H1 (cell line): Measurements from ENCODE around the gene LARP6. TPM values are rescaled to one million over a fixed set of nuclear protein-coding genes. Genes with fewer than 3 reads are reported as not detected.
A peak's percentile ranks its signal among the peaks of the same experiment; 100 is the strongest.

Source experiments
- CTCF ChIA-PET: fragments of 300-600 bp; sonication (Branson Sonifier 250); formaldehyde crosslinking; loops from one replicate; lab custom pipeline; 2021; ENCODE audit not compliant: partially characterized antibody; lab: Charles Lee
- POLR2A ChIA-PET: fragments of 300-600 bp; sonication (Branson Sonifier 250); formaldehyde crosslinking; loops from one replicate; lab custom pipeline; 2021; ENCODE audit warnings: inconsistent platforms; ENCODE audit not compliant: partially characterized antibody; lab: Charles Lee
- DNase-seq, 2 experiments: peaks; one replicate each; pipeline versions ENCODE4 v3.0.0 to v3.0.0-alpha.2; 2010 to 2022; ENCODE audit warnings: low spot score in 2 of 2, low read depth in 1 of 2, mixed read lengths in 1 of 2
- FAIRE-seq: peaks from 2 replicates; lab custom pipeline; 2011; peaks lifted over from hg19 to GRCh38; lab: Jason Lieb, UNC
- H2AFZ ChIP-seq: 2 replicates; pipeline ENCODE4 v1.8.1; 2012; ENCODE audit warnings: low read length, inconsistent platforms
- H2AK5ac ChIP-seq: 2 replicates; pipeline ENCODE4 v1.6.1; 2013; ENCODE audit warnings: low read depth, low read length
- H2BK120ac ChIP-seq: replicated peaks from 2 replicates; pipeline ENCODE3; 2013; ENCODE audit warnings: low read depth, low read length, inconsistent platforms
- H2BK12ac ChIP-seq: 2 replicates; pipeline ENCODE4 v1.6.1; 2013; ENCODE audit warnings: low read depth, low read length
- H2BK15ac ChIP-seq: 2 replicates; pipeline ENCODE4 v1.6.1; 2013; ENCODE audit warnings: low read length
- H2BK20ac ChIP-seq: 2 replicates; pipeline ENCODE4 v1.6.1; 2013; ENCODE audit warnings: low read length
- H2BK5ac ChIP-seq: 2 replicates; pipeline ENCODE4 v1.6.1; 2013; ENCODE audit warnings: low read depth, low read length
- H3K14ac ChIP-seq: 2 replicates; pipeline ENCODE4 v1.6.1; 2013; ENCODE audit warnings: inconsistent platforms; ENCODE audit not compliant: insufficient read length
- H3K18ac ChIP-seq: 2 replicates; pipeline ENCODE4 v1.6.1; 2013; ENCODE audit warnings: low read length; ENCODE audit errors: extremely low read depth
- H3K23ac ChIP-seq: 2 replicates; pipeline ENCODE4 v1.6.1; 2013; ENCODE audit warnings: inconsistent platforms; ENCODE audit not compliant: insufficient read length
- H3K23me2 ChIP-seq: 2 replicates; pipeline ENCODE4 v1.6.1; 2013; ENCODE audit warnings: low read depth, low read length
- H3K27ac ChIP-seq: 2 replicates; pipeline ENCODE4 v1.6.1; 2011; ENCODE audit warnings: low read depth, low read length, inconsistent platforms
- H3K27me3 ChIP-seq, 4 experiments: replicated peaks in 1 of 4; 1 replicate in 1 of 4; 2 replicates in 3 of 4; pipeline versions ENCODE4 v1.6.1 to v1.8.1; 2011 to 2013; ENCODE audit warnings: low read length in 3 of 4, mild to moderate bottlenecking in 3 of 4, inconsistent platforms in 2 of 4, mixed read lengths in 2 of 4, moderate library complexity in 1 of 4; ENCODE audit not compliant: control insufficient read depth in 3 of 4, insufficient read depth in 3 of 4; ENCODE audit errors: extremely low read depth in 1 of 4
- H3K36me3 ChIP-seq, 4 experiments: 2 replicates each; pipeline versions ENCODE4 v1.6.1 to v1.8.1; 2011 to 2013; ENCODE audit warnings: mild to moderate bottlenecking in 4 of 4, low read length in 3 of 4, moderate library complexity in 2 of 4, control low read depth in 1 of 4, inconsistent platforms in 1 of 4; ENCODE audit not compliant: insufficient read depth in 4 of 4, control insufficient read depth in 2 of 4
- H3K4ac ChIP-seq: replicated peaks from 2 replicates; pipeline ENCODE3; 2013; ENCODE audit warnings: low read length, low read depth, mixed read lengths, inconsistent platforms; ENCODE audit not compliant: insufficient read length
- H3K4me1 ChIP-seq, 4 experiments: replicated peaks in 1 of 4; 1 replicate in 1 of 4; 2 replicates in 3 of 4; pipeline versions ENCODE4 v1.6.1 to v1.8.1; 2011 to 2013; ENCODE audit warnings: low read length in 3 of 4, inconsistent platforms in 2 of 4, mixed read lengths in 1 of 4; ENCODE audit not compliant: insufficient read depth in 4 of 4, control insufficient read depth in 3 of 4
- H3K4me2 ChIP-seq, 2 experiments: 2 replicates each; pipeline versions ENCODE4 v1.6.1 to v1.8.1; 2011 to 2013; ENCODE audit warnings: low read depth in 2 of 2, low read length in 2 of 2, control low read depth in 1 of 2, inconsistent platforms in 1 of 2, mild to moderate bottlenecking in 1 of 2; ENCODE audit not compliant: insufficient read depth in 1 of 2
- H3K4me3 ChIP-seq, 4 experiments: fragments of 200-600, 300-600 bp in 1 of 4; sonication (generic), shearing (Covaris generic), sonication (Bioruptor Twin) in 1 of 4; 2 replicates each; pipeline versions ENCODE4 v1.5.1 to v1.8.1; 2011 to 2016; ENCODE audit warnings: low read length in 4 of 4, low read depth in 3 of 4, control low read depth in 2 of 4, inconsistent platforms in 2 of 4, mild to moderate bottlenecking in 2 of 4, mixed read lengths in 1 of 4, moderate library complexity in 1 of 4; ENCODE audit not compliant: insufficient read depth in 2 of 4; ENCODE audit errors: extremely low read depth in 1 of 4
- H3K56ac ChIP-seq: replicated peaks from 2 replicates; pipeline ENCODE3; 2013; ENCODE audit warnings: low read depth, mild to moderate bottlenecking, mixed read lengths, low read length, inconsistent platforms; ENCODE audit not compliant: insufficient read length
- H3K79me1 ChIP-seq: 2 replicates; pipeline ENCODE4 v1.6.1; 2013; ENCODE audit warnings: low read depth, low read length, control low read depth
- H3K79me2 ChIP-seq, 2 experiments: 2 replicates each; pipeline versions ENCODE4 v1.6.1 to v1.8.1; 2012 to 2013; ENCODE audit warnings: low read length in 2 of 2, mild to moderate bottlenecking in 2 of 2, inconsistent platforms in 1 of 2; ENCODE audit not compliant: insufficient read depth in 2 of 2, control insufficient read depth in 1 of 2
- H3K9ac ChIP-seq, 4 experiments: replicated peaks in 1 of 4; 1 replicate in 1 of 4; 2 replicates in 3 of 4; pipeline versions ENCODE4 v1.6.1 to v1.8.1; 2011 to 2013; ENCODE audit warnings: low read depth in 3 of 4, low read length in 3 of 4, control low read depth in 2 of 4, mild to moderate bottlenecking in 2 of 4, moderate library complexity in 2 of 4, inconsistent platforms in 1 of 4; ENCODE audit errors: extremely low read depth in 1 of 4
- H3K9me3 ChIP-seq, 2 experiments: 2 replicates each; pipeline versions ENCODE4 v1.6.1 to v1.8.1; 2012 to 2013; ENCODE audit warnings: mild to moderate bottlenecking in 2 of 2, moderate library complexity in 2 of 2, control low read depth in 1 of 2, inconsistent platforms in 1 of 2, low read depth in 1 of 2, low read length in 1 of 2, mixed read lengths in 1 of 2; ENCODE audit not compliant: insufficient read depth in 2 of 2
- H4K20me1 ChIP-seq, 2 experiments: replicated peaks in 1 of 2; 2 replicates each; pipeline versions ENCODE3 to v1.8.1; 2011 to 2013; ENCODE audit warnings: inconsistent platforms in 2 of 2, low read length in 2 of 2, mild to moderate bottlenecking in 1 of 2; ENCODE audit not compliant: insufficient read depth in 2 of 2, control insufficient read depth in 1 of 2
- H4K5ac ChIP-seq: 2 replicates; pipeline ENCODE4 v1.6.1; 2013; ENCODE audit warnings: low read length, low read depth, mixed read lengths, inconsistent platforms; ENCODE audit not compliant: insufficient read length
- H4K8ac ChIP-seq: 2 replicates; pipeline ENCODE4 v1.8.0; 2013; ENCODE audit warnings: mild to moderate bottlenecking, moderate library complexity, low read length, inconsistent platforms; ENCODE audit not compliant: insufficient read depth; ENCODE audit errors: extremely low read depth
- H4K91ac ChIP-seq: replicated peaks from 2 replicates; pipeline ENCODE3; 2013; ENCODE audit warnings: low read length, mixed read lengths, inconsistent platforms; ENCODE audit not compliant: insufficient read length
- EGR1 ChIP-seq: IDR thresholded peaks from 2 replicates; pipeline ENCODE4 v1.6.1; 2011; ENCODE audit warnings: low read depth, low read length, borderline replicate concordance
- JUND ChIP-seq: IDR thresholded peaks from 2 replicates; pipeline ENCODE4 v1.6.1; 2011; ENCODE audit warnings: mild to moderate bottlenecking, improper control_type of control experiment, low read length
- WGBS, 2 experiments: shearing (Covaris generic) in 1 of 2; methylation state at CpG; one replicate each; pipeline versions ENCODE4 v1.1.6 to v1.1.7; 2013 to 2015; ENCODE audit warnings: low lambda C conversion rate in 2 of 2, mixed read lengths in 2 of 2, inconsistent platforms in 1 of 2, low coverage in 1 of 2, missing lambda C conversion rate in 1 of 2; ENCODE audit not compliant: insufficient replicate concordance in 2 of 2, insufficient coverage in 1 of 2, insufficient read length in 1 of 2; ENCODE audit errors: extremely low coverage in 1 of 2, missing lambda C conversion rate in 1 of 2; 5-methylcytosine and 5-hydroxymethylcytosine counted together
- polyA plus RNA-seq, 7 experiments: library from polyadenylated mRNA; depleted of rRNA in 3 of 7; stranded (reverse) in 5 of 7; unstranded in 2 of 7; fragments of >200 nt in 5 of 7; fragments of 200-250 nt in 2 of 7; gene quantifications; 1 replicate in 5 of 7; 2 replicates in 1 of 7; 4 replicates in 1 of 7; pipeline versions ENCODE4 v1.2.1 to v1.2.3, GENCODE V29; 2011 to 2013; ENCODE audit warnings: missing spikeins in 2 of 7, mixed read lengths in 2 of 7
- total RNA-seq: library from RNA; stranded (reverse); fragmentation: NEBNext Ultra II Directional; extraction: Animal tissue kit (Norgen Biotek cat#: 25700); gene quantifications from 2 replicates; pipeline ENCODE4 v1.2.1, GENCODE V29; 2021

Gene LARP6
- total and polyA plus RNA-seq, 2 of the 8 experiments (the other 6 are each of a cell fraction or from before 2014, with no cell fraction given), result 21.0 to 24.7 TPM

DNA sequence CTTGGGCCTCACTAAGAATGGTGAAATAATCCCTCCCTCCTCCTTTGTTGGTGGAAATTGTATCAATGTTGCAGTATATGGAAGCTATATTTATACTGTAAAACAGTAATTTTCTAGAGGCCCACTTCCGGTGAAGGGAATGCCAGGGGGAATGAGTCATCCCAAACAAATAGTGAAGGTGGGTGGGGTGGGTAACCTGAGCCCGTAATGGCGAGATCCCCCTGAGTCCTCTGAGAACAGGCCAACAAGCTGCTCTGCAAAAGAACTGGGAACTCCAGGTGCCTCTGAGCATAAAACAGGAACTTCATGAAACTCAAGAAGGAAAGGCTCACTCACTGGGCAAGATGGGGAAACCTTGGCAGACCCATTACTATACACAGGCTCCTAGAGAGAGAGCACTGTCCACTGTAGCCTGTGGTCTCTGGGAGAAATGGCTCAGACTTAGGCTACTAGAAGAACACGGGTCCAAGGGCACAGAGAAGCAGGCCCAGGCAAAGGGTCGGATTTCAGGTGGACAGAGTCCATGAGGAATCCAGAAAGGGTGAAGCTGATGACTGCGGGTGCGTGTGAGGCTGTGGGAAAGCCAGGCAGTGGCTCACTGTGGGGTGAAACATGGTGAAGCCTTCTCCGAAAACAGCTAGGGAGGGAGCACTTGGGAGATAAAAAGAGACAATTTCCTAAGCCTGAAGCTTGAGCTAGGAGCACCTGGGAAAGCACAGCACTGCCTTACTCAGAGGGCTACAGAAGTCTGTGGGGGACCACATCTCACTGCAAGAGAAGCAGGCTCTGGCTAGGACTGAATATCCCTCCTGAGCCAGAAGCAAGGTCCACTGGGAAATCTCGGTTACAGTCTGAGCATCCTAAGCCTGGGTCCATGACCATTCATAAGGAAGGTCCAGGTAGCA lies 19.8 kb downstream of the LARP6 start:
- 82% methylated on average over 9 of the region's 9 CpGs; no CpG with 5 or more reads in 1 of the 2 experiments for WGBS, 2 experiments

More for the DNA sequence above, 19.8 kb downstream of the LARP6 start:
- Histone ChIP-seq H4K20me1 (no peaks in the 10 kb centered on the region), H3K9ac (no peak overlapping the region), H2BK12ac (peak overlapping the region; percentile 71; the same call in 1 of the 2 replicates), H4K8ac (no peak overlapping the region), H2BK15ac (0 out of 2 replicates have a peak overlapping the region, but pooled peaks have one; percentile 25), H3K4me2 (no peak overlapping the region), H4K5ac (no peak overlapping the region), H3K23me2 (no peaks in the 10 kb centered on the region), H3K18ac (peak overlapping the region; percentile 28; the same call in 1 of the 2 replicates), H3K4me1 (peaks cover 0 to 8% (median 7%) of the 10 kb centered on the region in 4 experiments; a peak in 6 of 7 replicates), H2BK120ac (no peak overlapping the region), H2AFZ (no peak overlapping the region), H2BK20ac (no peak overlapping the region), H3K4me3 (no peak overlapping the region), H3K27ac (0 out of 2 replicates have a peak overlapping the region, but pooled peaks have one; percentile 32), H2AK5ac (no peak overlapping the region; the same call in 1 of the 2 replicates), H3K27me3 (no peaks in the 10 kb centered on the region), H3K23ac (no peak overlapping the region), H3K56ac (no peak overlapping the region), H3K79me2 (no peaks in the 10 kb centered on the region), H3K9me3 (no peaks in the 10 kb centered on the region), H3K4ac (no peak overlapping the region), H3K36me3 (peaks cover 0 to 25% (median 7%) of the 10 kb centered on the region in 4 experiments; a peak in 6 of 8 replicates), H4K91ac (no peak overlapping the region), H3K14ac (no peak overlapping the region), H3K79me1 (no peaks in the 10 kb centered on the region), H2BK5ac (peak overlapping the region; percentile 79)
- FAIRE-seq, result no peak
- TF ChIP-seq EGR1, result no peak
- peak; percentile 93 for TF ChIP-seq JUND
- ChIA-PET CTCF (interaction anchor here (1.2 to 1.6 kb wide), 4 partner anchors 9 to 22 kb away, joined by 3 to 7 read pairs (median 4); no protein-coding TSS in a partner anchor), POLR2A (interaction anchor here (0.6 to 1.4 kb wide), 2 partner anchors 13 to 78 kb away, joined by 3 read pairs; no protein-coding TSS in a partner anchor)
- no peak for DNase-seq
